GM12878 (cell line): ENCODE results near the gene PNPLA5. TPM values are rescaled to one million over a fixed set of nuclear protein-coding genes. Genes with fewer than 3 reads are reported as not detected.

Experiments used
- ATAC-seq: fragments of 200-7000 bp; cut with Tn5 transposase; 3 replicates; pipeline ENCODE4 v1.9.1; 2020; ENCODE audit warnings: mild to moderate bottlenecking, moderate library complexity
- BruUV-seq: library from RNA; stranded (reverse); fragments of 400-500 nt; replicated peaks from 2 replicates; lab custom pipeline; 2021; lab: Mats Ljungman, UMichigan
- CTCF ChIA-PET: fragments of 300-600 bp; sonication (Branson Sonifier 250); formaldehyde crosslinking; extraction: SDS; loops from one replicate; lab custom pipeline; 2021; ENCODE audit warnings: inconsistent platforms; lab: Yijun Ruan, JAX
- POLR2A ChIA-PET: fragments of 350-600 bp; formaldehyde crosslinking; extraction: SDS; loops from one replicate; lab custom pipeline; 2021; ENCODE audit warnings: inconsistent platforms; lab: Charles Lee
- RAD21 ChIA-PET: fragments of 300-600 bp; sonication (Branson Sonifier 250); formaldehyde crosslinking; loops from one replicate; lab custom pipeline; 2023; ENCODE audit warnings: antibody characterized with exemption; ENCODE audit not compliant: unreplicated experiment; lab: Charles Lee
- SMC1A ChIA-PET: fragments of 300-600 bp; sonication (Branson Sonifier 250); formaldehyde crosslinking; loops from one replicate; lab custom pipeline; 2023; ENCODE audit not compliant: unreplicated experiment, uncharacterized antibody; lab: Charles Lee
- DNase-seq: peaks from one replicate; pipeline ENCODE4 v3.0.0-alpha.2; 2011; ENCODE audit warnings: low read depth, low spot score
- FAIRE-seq: peaks from 3 replicates; lab custom pipeline; 2011; peaks lifted over from hg19 to GRCh38; lab: Jason Lieb, UNC
- H2AFZ ChIP-seq: 2 replicates; pipeline ENCODE4 v1.6.0; 2011; ENCODE audit warnings: low read depth, low read length, control low read depth; ENCODE audit not compliant: control insufficient read depth
- H3K27ac ChIP-seq: 2 replicates; pipeline ENCODE4 v1.5.1; 2011; ENCODE audit warnings: control low read depth; ENCODE audit not compliant: control insufficient read depth, insufficient read depth
- H3K27me3 ChIP-seq, 2 experiments: replicated peaks in 1 of 2; 2 replicates each; pipeline versions ENCODE4 v1.6.0 to v1.6.1; 2011; ENCODE audit warnings: low read length in 1 of 2; ENCODE audit not compliant: control insufficient read depth in 2 of 2, insufficient read depth in 2 of 2
- H3K36me3 ChIP-seq, 2 experiments: 2 replicates each; pipeline ENCODE4 v1.5.1; 2011; ENCODE audit warnings: low read length in 1 of 2; ENCODE audit not compliant: control insufficient read depth in 2 of 2, insufficient read depth in 2 of 2
- H3K4me1 ChIP-seq: 2 replicates; pipeline ENCODE4 v1.6.1; 2011; ENCODE audit warnings: mild to moderate bottlenecking, low read length, moderate library complexity, mixed read lengths; ENCODE audit not compliant: control insufficient read depth, insufficient read depth
- H3K4me2 ChIP-seq: 2 replicates; pipeline ENCODE4 v1.6.0; 2011; ENCODE audit warnings: control low read depth; ENCODE audit not compliant: control insufficient read depth, insufficient read depth
- H3K4me3 ChIP-seq: fragments of 200-600 bp; sonication (generic); 2 replicates; pipeline ENCODE4 v1.5.1; 2016
- H3K79me2 ChIP-seq: 2 replicates; pipeline ENCODE4 v1.6.0; 2011; ENCODE audit warnings: low read length; ENCODE audit not compliant: control insufficient read depth, insufficient read depth
- H3K9ac ChIP-seq: 2 replicates; pipeline ENCODE4 v1.8.0; 2011; ENCODE audit warnings: low read length, control low read depth, mixed read lengths; ENCODE audit not compliant: control insufficient read depth, insufficient read depth
- H3K9me3 ChIP-seq: replicated peaks from 3 replicates; pipeline ENCODE4 v1.5.1; 2011; ENCODE audit warnings: mild to moderate bottlenecking, low read length; ENCODE audit not compliant: control insufficient read depth, insufficient read depth
- H4K20me1 ChIP-seq: 2 replicates; pipeline ENCODE4 v1.6.0; 2011; ENCODE audit not compliant: control insufficient read depth, insufficient read depth
- CBFB ChIP-seq: IDR thresholded peaks from 2 replicates; pipeline ENCODE4 v1.6.1; 2016; ENCODE audit warnings: antibody characterized with exemption, low read depth
- CEBPB ChIP-seq, 2 experiments: fragments of 150-350 bp in 1 of 2; IDR thresholded peaks; 2 replicates each; pipeline ENCODE4 v1.6.1; 2012 to 2014; ENCODE audit warnings: low read depth in 2 of 2, low read length in 2 of 2, borderline replicate concordance in 1 of 2, inconsistent platforms in 1 of 2
- CREM ChIP-seq: IDR thresholded peaks from 2 replicates; pipeline ENCODE4 v1.6.1; 2014; ENCODE audit warnings: antibody characterized with exemption, low read depth
- HDGF ChIP-seq: fragments of 450-650 bp; IDR thresholded peaks from 2 replicates; pipeline ENCODE4 v1.6.1; 2016; ENCODE audit warnings: antibody characterized with exemption
- IKZF2 ChIP-seq, 2 experiments: fragments of 450-650 bp; IDR thresholded peaks; 2 replicates each; pipeline ENCODE4 v1.6.1; 2017; ENCODE audit warnings: mild to moderate bottlenecking in 2 of 2, moderate library complexity in 2 of 2
- KDM1A ChIP-seq: fragments of 200-600 bp; sonication (generic); IDR thresholded peaks from 2 replicates; pipeline ENCODE4 v1.6.1; 2016; ENCODE audit warnings: borderline replicate concordance
- MXI1 ChIP-seq: fragments of 150-350 bp; IDR thresholded peaks from 2 replicates; pipeline ENCODE4 v1.6.1; 2011; ENCODE audit warnings: low read depth, mild to moderate bottlenecking, inconsistent platforms, low read length, improper control_type of control experiment
- NFIC ChIP-seq: IDR thresholded peaks from 2 replicates; pipeline ENCODE4 v1.6.1; 2012; ENCODE audit warnings: low read depth, mild to moderate bottlenecking, inconsistent platforms, low read length, moderate library complexity
- PAX8 ChIP-seq: fragments of 450-650 bp; IDR thresholded peaks from 2 replicates; pipeline ENCODE4 v1.6.1; 2017; ENCODE audit warnings: mild to moderate bottlenecking, moderate library complexity
- POLR2A ChIP-seq: IDR thresholded peaks from 2 replicates; pipeline ENCODE4 v1.6.1; 2011; ENCODE audit warnings: low read depth, mild to moderate bottlenecking, low read length
- POLR2AphosphoS5 ChIP-seq: IDR thresholded peaks from 2 replicates; pipeline ENCODE4 v1.6.1; 2011; ENCODE audit warnings: mild to moderate bottlenecking, low read length, inconsistent platforms
- PRDM15 ChIP-seq: fragments of 450-650 bp; formaldehyde crosslinking; IDR thresholded peaks from 2 replicates; pipeline ENCODE4 v1.4.0; 2020; ENCODE audit warnings: mild to moderate bottlenecking, moderate library complexity
- RAD51 ChIP-seq: fragments of 450-650 bp; IDR thresholded peaks from 2 replicates; pipeline ENCODE4 v1.6.1; 2016; ENCODE audit warnings: moderate library complexity, mild to moderate bottlenecking, inconsistent platforms
- SIN3A ChIP-seq: IDR thresholded peaks from 2 replicates; pipeline ENCODE4 v1.6.1; 2012; ENCODE audit warnings: low read depth, low read length, improper control_type of control experiment
- SMARCA5 ChIP-seq: fragments of 450-650 bp; IDR thresholded peaks from 2 replicates; pipeline ENCODE4 v1.6.1; 2017; ENCODE audit warnings: mild to moderate bottlenecking
- SRF ChIP-seq, 2 experiments: IDR thresholded peaks; 2 replicates each; pipeline ENCODE4 v1.6.1; 2011; ENCODE audit warnings: low read depth in 2 of 2, low read length in 2 of 2, mild to moderate bottlenecking in 1 of 2, moderate library complexity in 1 of 2
- SUPT20H ChIP-seq: IDR thresholded peaks from 2 replicates; pipeline ENCODE4 v1.6.1; 2011; ENCODE audit warnings: low read depth, mild to moderate bottlenecking, low read length, moderate library complexity, borderline replicate concordance; ENCODE audit not compliant: control insufficient read depth
- TCF7 ChIP-seq: IDR thresholded peaks from 2 replicates; pipeline ENCODE4 v1.6.1; 2014; ENCODE audit warnings: antibody characterized with exemption, borderline replicate concordance
- YBX1 ChIP-seq: fragments of 450-650 bp; IDR thresholded peaks from 2 replicates; pipeline ENCODE4 v1.6.1; 2016; ENCODE audit warnings: antibody characterized with exemption
- ZBED1 ChIP-seq: IDR thresholded peaks from 2 replicates; pipeline ENCODE4 v1.6.1; 2016; ENCODE audit warnings: borderline replicate concordance
- ZBTB4 ChIP-seq: fragments of 450-650 bp; formaldehyde crosslinking; IDR thresholded peaks from 2 replicates; pipeline ENCODE4 v1.4.0; 2022; ENCODE audit warnings: mild to moderate bottlenecking, moderate library complexity
- WGBS: methylation state at CpG from one replicate; pipeline ENCODE4 v1.1.6; 2016; ENCODE audit warnings: low lambda C conversion rate; ENCODE audit not compliant: insufficient replicate concordance, insufficient coverage; ENCODE audit errors: missing lambda C conversion rate; 5-methylcytosine and 5-hydroxymethylcytosine counted together
- in situ Hi-C: fragments of 300-500 bp; cut with MboI; formaldehyde crosslinking; loops from 9 replicates; pipeline ENCODE4 v1.14.3; 2018; ENCODE audit warnings: mixed read lengths
- intact Hi-C: fragments of 100-400 bp; cut with micrococcal nuclease; formaldehyde crosslinking; loops from one replicate; pipeline ENCODE4 v1.14.2; 2022; ENCODE audit not compliant: unreplicated experiment
- polyA plus RNA-seq, 11 experiments: library from polyadenylated mRNA; depleted of rRNA in 4 of 11; unstranded in 6 of 11; stranded (reverse) in 5 of 11; fragments of >200 nt; fragmentation: Nextera tagmentation in 4 of 11; fragmentation: Illumina TruSeq in 1 of 11; extraction: Ambion mirVana in 4 of 11; extraction: Trizol in 1 of 11; gene quantifications; 1 replicate in 1 of 11; 2 replicates in 10 of 11; pipeline versions ENCODE4 v1.2.1 to v1.2.3, GENCODE V29; 2011 to 2016; ENCODE audit warnings: inconsistent platforms in 2 of 11, missing spikeins in 2 of 11, low read depth in 1 of 11
- total RNA-seq, 4 experiments: library from RNA; depleted of rRNA in 3 of 4; stranded (reverse); fragments of >200 nt in 3 of 4; fragmentation: Illumina TruSeq in 1 of 4; extraction: Trizol in 1 of 4; gene quantifications; 2 replicates each; pipeline versions ENCODE4 v1.2.1 to v1.2.3, GENCODE V29; 2013 to 2021

Gene PNPLA5
- total and polyA plus RNA-seq, 10 of the 15 experiments (the other 5 are each of a cell fraction or from before 2014, with no cell fraction given), result not detected

GRCh38 chr22:43835736-43836135 is 56.1 kb downstream of the PNPLA5 start (continued):
- TF ChIP-seq IKZF2 (IDR thresholded peaks at IDR 0.05), result no peak
- TF ChIP-seq PAX8, result no peak
- no peak for TF ChIP-seq YBX1
- no peak for TF ChIP-seq CBFB
- no peak for TF ChIP-seq HDGF
- TF ChIP-seq SRF (IDR thresholded peaks at IDR 0.05; ENCODE audit: low read depth in 2 of 2, low read length in 2 of 2), result no peak
- no peak for TF ChIP-seq POLR2AphosphoS5
- TF ChIP-seq SMARCA5, result no peak
- no peak for TF ChIP-seq MXI1

- Histone ChIP-seq H3K27ac (no peak overlapping the region), H3K79me2 (no peaks in the 10 kb centered on the region), H3K36me3 (no peaks in the 10 kb centered on the region), H3K4me3 (no peak overlapping the region), H2AFZ (no peak overlapping the region), H3K9me3 (no peaks in the 10 kb centered on the region), H3K4me1 (no peaks in the 10 kb centered on the region), H3K4me2 (no peak overlapping the region), H4K20me1 (no peaks in the 10 kb centered on the region), H3K27me3 (no peaks in the 10 kb centered on the region; a peak in 1 of 4 replicates), H3K9ac (no peak overlapping the region)
- intact Hi-C loops (no loop called here), in situ Hi-C loops (no loop called here)
- BruUV-seq, result no TSS peak
- SMC1A ChIA-PET, result no interaction called here
- no peak for DNase-seq
- CTCF ChIA-PET, result interaction anchor here (1.1 kb wide), 1 partner anchor 17 kb away, joined by 3 read pairs; no protein-coding TSS in a partner anchor
- 35% methylated on average over 12 of the region's 12 CpGs for WGBS
- RAD21 ChIA-PET, result no interaction called here
- FAIRE-seq, result no peak
- no peak for ATAC-seq
- POLR2A ChIA-PET, result no interaction called here
- TF ChIP-seq PRDM15 (CRISPR knock-in tag), result no peak
- TF ChIP-seq NFIC, result no peak
- no peak for TF ChIP-seq RAD51
- no peak for TF ChIP-seq KDM1A
- no peak for TF ChIP-seq SIN3A
- no peak for TF ChIP-seq CEBPB (IDR thresholded peaks at IDR 0.05; ENCODE audit: borderline replicate concordance in 1 of 2, low read depth in 2 of 2, low read length in 2 of 2)
- TF ChIP-seq ZBTB4, result no peak
- no peak for TF ChIP-seq CREM
- TF ChIP-seq POLR2A, result no peak
- TF ChIP-seq SUPT20H, result no peak
- no peak for TF ChIP-seq ZBED1
- TF ChIP-seq TCF7, result no peak
Measured at GRCh38 chr22:43835166-43835565, 56.6 kb downstream of the PNPLA5 start.
